Fibroblast of lung (primary cell): ENCODE results near the gene DTX2. TPM values are rescaled to one million over a fixed set of nuclear protein-coding genes. Genes with fewer than 3 reads are reported as not detected.
"Not testable (repeated sequence)": the region's sequence is repeated elsewhere in the genome, so short reads cannot be mapped to it uniquely, and the experiment has no call there.

ENCODE experiments used
- DNase-seq, 2 donors: peaks; one replicate each; pipeline versions ENCODE4 v3.0.0 to v3.0.0-alpha.2; 2010; ENCODE audit warnings: low read depth in 2 of 2
- H2AFZ ChIP-seq: 2 replicates; pipeline ENCODE4 v1.5.1; 2012; ENCODE audit warnings: low read length, control low read depth, inconsistent platforms
- H3K27ac ChIP-seq: 2 replicates; pipeline ENCODE4 v1.5.1; 2011; ENCODE audit warnings: low read length, control low read depth; ENCODE audit not compliant: insufficient read depth
- H3K27me3 ChIP-seq: 2 replicates; pipeline ENCODE4 v1.5.1; 2011; ENCODE audit warnings: mild to moderate bottlenecking, low read length; ENCODE audit not compliant: control insufficient read depth, insufficient read depth
- H3K36me3 ChIP-seq: 2 replicates; pipeline ENCODE4 v1.5.1; 2011; ENCODE audit warnings: low read length; ENCODE audit not compliant: control insufficient read depth, insufficient read depth
- H3K4me1 ChIP-seq: 2 replicates; pipeline ENCODE4 v1.5.1; 2011; ENCODE audit warnings: low read length; ENCODE audit not compliant: control insufficient read depth, insufficient read depth; ENCODE audit errors: extremely low read depth
- H3K4me2 ChIP-seq: 2 replicates; pipeline ENCODE4 v1.5.1; 2011; ENCODE audit warnings: low read length, control low read depth; ENCODE audit not compliant: insufficient read depth; ENCODE audit errors: extremely low read depth
- H3K4me3 ChIP-seq, 4 experiments: fragments of 200-600 bp in 1 of 4; sonication (generic) in 1 of 4; replicated peaks in 1 of 4; 2 replicates each; pipeline ENCODE4 v1.5.1; 2011 to 2016; ENCODE audit warnings: low read length in 4 of 4, low read depth in 3 of 4, mild to moderate bottlenecking in 3 of 4, control low read depth in 2 of 4, inconsistent platforms in 1 of 4, mixed read lengths in 1 of 4; ENCODE audit not compliant: insufficient read depth in 1 of 4; ENCODE audit errors: control extremely low read depth in 1 of 4
- H3K79me2 ChIP-seq: 2 replicates; pipeline ENCODE4 v1.5.1; 2012; ENCODE audit warnings: mild to moderate bottlenecking, low read length, inconsistent platforms; ENCODE audit not compliant: control insufficient read depth, insufficient read depth
- H3K9ac ChIP-seq: 2 replicates; pipeline ENCODE4 v1.5.1; 2011; ENCODE audit warnings: mild to moderate bottlenecking, low read length, control low read depth; ENCODE audit not compliant: insufficient read depth
- H3K9me3 ChIP-seq: 2 replicates; pipeline ENCODE4 v1.5.1; 2012; ENCODE audit warnings: low read depth, low read length; ENCODE audit not compliant: control insufficient read depth, insufficient read depth
- H4K20me1 ChIP-seq: 2 replicates; pipeline ENCODE4 v1.5.1; 2011; ENCODE audit warnings: low read length; ENCODE audit not compliant: control insufficient read depth, insufficient read depth; ENCODE audit errors: extremely low read depth
- polyA plus RNA-seq, 2 donors: library from polyadenylated mRNA; depleted of rRNA in 1 of 2; stranded (reverse) in 1 of 2; unstranded in 1 of 2; fragments of >200 nt; gene quantifications; 2 replicates each; pipeline ENCODE4 v1.2.1, GENCODE V29; 2011 to 2012; ENCODE audit warnings: missing spikeins in 1 of 2
- total RNA-seq: library from RNA; depleted of rRNA; stranded (reverse); fragments of >200 nt; gene quantifications from 2 replicates; pipeline ENCODE4 v1.2.1, GENCODE V29; 2014

Gene DTX2
- total and polyA plus RNA-seq, 2 donors (not counting 1 experiment from before 2014, with no cell fraction given): 2.2 to 6.8 TPM

DNA sequence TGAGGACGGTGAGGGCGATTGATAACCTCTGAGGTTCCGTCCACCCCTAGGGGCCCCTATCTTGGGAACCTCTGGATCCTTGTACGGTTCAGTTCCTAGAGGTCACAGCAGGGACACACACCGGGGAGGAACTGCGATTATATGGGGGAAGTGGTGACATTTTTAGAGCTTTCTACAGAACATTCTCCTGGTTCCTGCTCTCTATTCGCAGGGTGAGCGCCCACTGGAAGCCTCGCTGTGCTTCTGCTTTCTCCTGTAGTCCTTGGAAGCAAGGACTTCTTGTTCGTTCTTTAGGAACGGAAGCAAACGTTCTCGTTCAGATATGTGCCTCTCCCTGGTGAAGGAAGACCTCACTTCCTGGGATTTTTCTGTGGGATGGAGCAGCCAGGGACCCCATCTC is 26.5 kb downstream of the DTX2 start:
- H3K9me3 ChIP-seq, H3K36me3 ChIP-seq, H3K4me3 ChIP-seq, H3K79me2 ChIP-seq, H3K4me1 ChIP-seq, H4K20me1 ChIP-seq, H2AFZ ChIP-seq, DNase-seq, H3K9ac ChIP-seq, H3K27ac ChIP-seq, H3K27me3 ChIP-seq, H3K4me2 ChIP-seq: not testable (repeated sequence)

GRCh38 chr7:76492139-76492538 is 30.6 kb downstream of the DTX2 start:
- H4K20me1 ChIP-seq, H3K4me1 ChIP-seq, H3K79me2 ChIP-seq, H3K4me3 ChIP-seq, H3K9ac ChIP-seq, H2AFZ ChIP-seq, H3K9me3 ChIP-seq, DNase-seq, H3K27ac ChIP-seq, H3K4me2 ChIP-seq, H3K27me3 ChIP-seq, H3K36me3 ChIP-seq: not testable (repeated sequence)

DNA sequence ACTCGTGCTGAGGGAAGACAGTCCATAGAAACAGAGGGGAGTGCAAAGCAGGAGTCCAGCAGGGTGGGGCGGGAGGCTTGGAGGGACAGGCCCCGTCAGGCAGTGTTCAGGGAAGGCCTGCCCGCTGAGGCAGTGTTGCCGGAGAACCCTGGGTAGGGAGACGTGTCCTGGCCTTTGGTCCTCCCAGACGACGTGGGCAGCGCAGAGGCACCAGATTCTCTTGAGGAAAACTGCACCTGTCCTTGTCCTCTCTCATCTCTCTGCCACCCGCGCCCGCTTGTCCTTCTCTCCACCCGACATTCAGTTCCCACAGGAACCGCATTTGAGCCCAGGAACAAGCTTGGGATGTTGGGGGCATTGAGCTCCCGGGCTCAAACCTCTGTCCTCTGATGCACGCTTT is 34.2 kb downstream of the DTX2 start:
- H3K4me1 ChIP-seq, H2AFZ ChIP-seq, H3K4me3 ChIP-seq, H3K27ac ChIP-seq, H3K79me2 ChIP-seq, H3K36me3 ChIP-seq, H4K20me1 ChIP-seq, H3K27me3 ChIP-seq, DNase-seq, H3K9me3 ChIP-seq, H3K4me2 ChIP-seq, H3K9ac ChIP-seq: not testable (repeated sequence)

GRCh38 chr7:76497918-76498582 is 36.5 kb downstream of the DTX2 start:
- not testable (repeated sequence) for H3K36me3 ChIP-seq, H2AFZ ChIP-seq, H3K4me3 ChIP-seq, H3K9me3 ChIP-seq, DNase-seq, H3K79me2 ChIP-seq, H3K27ac ChIP-seq, H3K4me2 ChIP-seq, H4K20me1 ChIP-seq, H3K27me3 ChIP-seq, H3K4me1 ChIP-seq, H3K9ac ChIP-seq

- H3K27ac ChIP-seq, H3K79me2 ChIP-seq, DNase-seq, H3K4me3 ChIP-seq, H3K9me3 ChIP-seq, H4K20me1 ChIP-seq, H2AFZ ChIP-seq, H3K4me1 ChIP-seq, H3K4me2 ChIP-seq, H3K9ac ChIP-seq, H3K27me3 ChIP-seq, H3K36me3 ChIP-seq: not testable (repeated sequence)
Observed at GRCh38 chr7:76498583-76499200, 37.2 kb downstream of the DTX2 start.

DNA sequence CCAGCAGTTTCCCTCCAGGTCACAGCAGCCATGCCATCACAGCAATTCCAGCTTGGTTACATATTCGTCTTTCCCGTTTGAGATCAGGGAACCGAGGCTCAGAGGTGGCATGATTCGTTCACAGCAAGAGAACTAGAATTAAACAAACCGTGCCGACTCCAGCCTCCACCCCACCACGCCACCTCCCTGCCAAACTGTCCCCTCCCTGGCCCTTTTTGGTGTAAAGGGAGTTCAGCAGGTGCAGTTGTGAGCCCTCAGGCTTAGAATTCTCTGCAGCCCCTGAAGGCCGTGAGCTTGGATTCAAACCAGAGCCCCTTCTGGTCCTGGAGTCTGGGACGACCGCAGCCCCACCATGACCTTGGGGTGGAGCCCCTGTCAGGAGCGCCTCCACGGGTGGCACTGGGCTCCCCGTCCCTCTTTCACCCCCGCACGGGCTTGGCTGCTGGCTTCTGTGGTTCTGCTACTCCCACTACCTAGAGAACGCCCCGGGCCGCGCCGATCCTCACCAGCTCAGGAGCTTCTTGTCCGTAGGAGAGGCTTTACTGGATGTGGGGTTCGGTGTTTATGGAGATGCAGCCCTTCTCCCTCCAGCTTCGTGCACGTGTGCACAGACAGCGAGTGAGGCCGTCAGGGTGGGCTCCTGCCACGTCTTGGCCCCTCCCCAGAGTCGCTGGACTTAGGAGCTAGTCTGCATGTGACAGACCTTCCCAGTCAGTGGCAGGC is 37.9 kb downstream of the DTX2 start:
- H3K79me2 ChIP-seq, H3K27me3 ChIP-seq, H3K9me3 ChIP-seq, H3K4me3 ChIP-seq, DNase-seq, H3K4me1 ChIP-seq, H4K20me1 ChIP-seq, H2AFZ ChIP-seq, H3K9ac ChIP-seq, H3K36me3 ChIP-seq, H3K27ac ChIP-seq, H3K4me2 ChIP-seq: not testable (repeated sequence)
